ELR (cell line): ENCODE data around the gene PIK3C2G.
A peak's percentile ranks its signal among the peaks of the same experiment; 100 is the strongest.

Experiments used
- DNase-seq: peaks from one replicate; pipeline ENCODE4 v3.0.0-alpha.2; 2015; ENCODE audit warnings: low read depth

The PIK3C2G gene

DNA sequence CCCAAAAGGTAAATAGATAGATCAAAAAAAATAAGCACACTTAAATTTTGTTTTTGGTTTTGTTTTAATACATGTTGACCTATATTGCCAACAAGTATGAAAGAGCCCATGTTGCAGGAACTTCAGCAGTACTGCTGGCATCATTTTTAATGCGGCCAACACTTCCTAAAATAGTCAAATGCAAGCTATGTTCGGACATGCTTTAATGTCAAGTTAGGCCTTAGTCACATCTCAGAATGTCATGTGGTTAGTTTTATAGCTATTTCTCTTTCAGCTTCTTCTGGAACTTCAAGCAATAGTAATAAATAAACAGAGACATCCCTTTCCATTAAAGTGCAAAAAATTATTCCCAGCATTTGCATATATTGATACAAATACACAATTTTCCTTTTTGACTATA, 153.4 kb downstream of the PIK3C2G start:
- no peak for DNase-seq

DNA sequence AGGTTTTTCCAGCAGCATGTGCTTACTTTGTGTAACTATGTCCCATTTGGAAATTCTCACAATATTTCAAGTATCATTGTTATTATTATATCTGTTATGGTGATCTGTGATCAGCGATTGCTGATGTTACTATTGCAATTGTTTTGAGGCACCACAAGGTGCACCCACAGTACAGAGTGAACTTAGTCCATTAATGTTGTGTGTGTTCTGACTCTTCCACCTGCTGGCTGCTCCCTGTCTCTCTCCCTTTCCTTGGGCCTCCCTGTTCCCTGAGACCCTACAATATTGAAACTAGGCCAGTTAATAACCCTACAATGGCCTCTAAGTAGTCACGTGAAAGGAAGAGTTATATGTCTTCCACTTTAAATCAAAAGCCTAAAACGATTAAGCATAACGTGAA, 153.9 kb downstream of the PIK3C2G start:
- no peak for DNase-seq

DNA sequence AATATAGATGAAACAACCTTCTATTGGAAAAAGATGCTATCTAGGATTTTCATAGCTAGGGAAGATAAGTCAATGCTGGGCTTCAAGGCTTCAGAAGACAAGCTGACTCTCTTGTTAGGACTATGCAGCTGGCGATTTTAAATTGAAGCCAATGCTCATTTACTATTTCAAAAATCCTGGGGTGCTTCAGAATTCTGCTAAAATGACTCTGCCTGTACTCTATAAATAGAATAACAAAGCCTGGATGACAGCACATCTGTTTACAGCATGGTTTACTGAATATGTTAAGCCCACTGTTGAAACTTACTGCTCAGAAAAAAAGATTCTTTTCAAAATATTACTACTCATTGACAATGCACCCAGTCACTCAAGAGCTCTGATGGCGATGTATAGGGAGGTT, 155.1 kb downstream of the PIK3C2G start:
- no peak for DNase-seq

- DNase-seq: no peak
Measured at GRCh38 chr12:18419311-18419710, 158.0 kb downstream of the PIK3C2G start.

DNA sequence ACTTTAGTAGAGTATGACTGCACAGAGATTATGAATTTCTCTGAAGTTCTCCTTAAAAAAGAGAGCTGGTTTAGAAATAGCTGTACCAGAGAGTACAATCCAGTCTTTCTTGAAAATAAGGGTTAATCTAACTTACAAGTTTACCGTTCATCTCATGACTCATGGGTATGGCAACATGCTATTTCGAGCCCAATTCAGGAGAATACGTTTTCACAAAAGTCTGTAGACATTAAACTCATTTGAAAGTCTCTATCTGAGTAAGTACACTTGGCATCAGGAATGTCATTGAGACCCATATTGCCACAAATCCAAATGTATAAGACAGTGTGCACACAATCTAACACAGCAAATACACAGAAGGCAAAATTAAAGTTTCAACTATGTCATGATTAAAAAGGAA, 160.5 kb downstream of the PIK3C2G start:
- DNase-seq: peak; percentile 57

DNA sequence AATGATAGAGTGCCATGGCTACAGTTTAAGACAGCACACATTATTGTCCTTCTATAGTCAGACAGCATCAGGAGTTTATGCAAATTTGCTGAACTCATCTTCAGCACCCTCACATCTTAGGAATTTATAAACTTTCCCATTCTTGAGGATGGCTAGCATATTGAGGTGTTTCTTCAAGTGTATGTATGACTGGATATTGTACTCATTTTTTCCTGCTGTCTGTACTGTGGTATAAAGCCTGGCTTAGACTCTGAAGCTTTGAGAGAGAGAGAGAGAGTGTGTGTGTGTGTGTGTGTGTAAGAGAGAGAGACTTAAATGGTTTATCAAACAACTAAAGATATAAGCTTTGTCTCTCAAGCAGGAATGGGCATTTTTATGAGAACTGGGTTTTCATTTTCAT, 161.6 kb downstream of the PIK3C2G start:
- DNase-seq: peak; percentile 85

GRCh38 chr12:18424857-18425256, 163.5 kb downstream of the PIK3C2G start:
- no peak for DNase-seq

- no peak for DNase-seq
Measured at GRCh38 chr12:18427520-18427919, 166.2 kb downstream of the PIK3C2G start.

- peak; percentile 53 for DNase-seq
Measured at GRCh38 chr12:18428416-18428815, 167.1 kb downstream of the PIK3C2G start.

DNA sequence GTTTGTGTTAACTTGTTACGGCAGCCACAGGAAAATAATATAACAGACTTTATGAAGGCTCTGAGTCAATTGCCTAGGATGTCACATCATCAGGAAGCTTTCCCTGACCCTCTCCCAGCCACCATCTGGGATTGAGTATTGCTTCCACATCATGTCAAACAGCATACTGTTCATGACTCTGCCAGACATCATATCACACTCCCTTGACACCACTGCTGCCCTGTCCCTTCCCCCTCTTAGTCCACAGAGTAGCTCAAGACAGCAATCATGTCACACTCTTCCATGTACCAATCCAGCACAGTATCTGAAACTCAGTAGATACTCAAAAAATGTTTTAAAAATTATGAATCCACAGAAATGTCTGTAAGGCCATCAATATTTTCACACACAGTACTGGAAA, 168.0 kb downstream of the PIK3C2G start:
- no peak for DNase-seq

DNA sequence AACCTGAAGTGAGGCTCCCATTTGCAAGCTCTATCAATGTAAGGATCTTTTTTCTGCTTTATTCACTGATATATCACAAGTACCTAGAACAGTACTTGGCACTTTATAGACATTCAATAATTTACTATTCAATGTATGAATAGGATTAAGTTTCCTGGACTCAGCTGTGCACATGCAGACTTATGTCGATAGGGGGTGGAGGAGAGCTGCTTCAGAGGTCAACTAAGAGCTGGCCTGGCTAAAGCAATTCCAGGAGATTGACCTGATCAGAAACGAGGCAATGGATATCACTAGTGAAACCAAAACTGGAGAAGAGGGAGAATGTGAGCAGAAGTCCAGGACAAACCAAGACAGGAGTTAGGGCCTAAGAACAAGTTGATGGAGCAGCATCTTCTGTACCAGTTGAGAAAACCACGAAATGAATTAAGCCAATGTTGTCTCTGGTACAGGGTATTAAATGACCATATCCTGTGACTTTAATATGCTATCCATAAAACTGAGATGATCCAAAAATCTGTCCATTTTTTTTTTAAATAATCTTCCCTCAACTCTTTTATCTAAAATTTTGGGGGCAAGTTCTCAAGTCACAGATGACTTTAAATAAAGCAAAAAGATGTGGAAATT, 169.2 kb downstream of the PIK3C2G start:
- peak; percentile 77 for DNase-seq

DNA sequence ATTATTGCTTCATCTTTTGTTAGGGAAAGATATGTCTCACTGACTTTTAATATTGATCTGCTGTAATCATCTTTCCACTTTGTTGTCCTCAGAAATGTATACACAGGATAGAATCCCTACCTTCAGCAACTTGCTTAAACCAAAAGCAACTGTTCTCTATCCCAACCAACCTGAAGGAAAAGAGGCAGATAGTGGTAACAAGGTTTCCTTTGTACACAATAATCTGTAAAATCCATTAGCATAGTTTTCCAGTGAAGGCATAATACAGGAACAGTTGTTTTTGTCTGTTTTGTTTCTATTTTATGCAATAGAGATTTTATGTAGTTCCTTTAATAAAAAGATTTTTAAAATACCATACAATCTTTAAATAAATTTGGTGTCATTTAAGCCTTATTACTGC, 170.5 kb downstream of the PIK3C2G start:
- no peak for DNase-seq

DNA sequence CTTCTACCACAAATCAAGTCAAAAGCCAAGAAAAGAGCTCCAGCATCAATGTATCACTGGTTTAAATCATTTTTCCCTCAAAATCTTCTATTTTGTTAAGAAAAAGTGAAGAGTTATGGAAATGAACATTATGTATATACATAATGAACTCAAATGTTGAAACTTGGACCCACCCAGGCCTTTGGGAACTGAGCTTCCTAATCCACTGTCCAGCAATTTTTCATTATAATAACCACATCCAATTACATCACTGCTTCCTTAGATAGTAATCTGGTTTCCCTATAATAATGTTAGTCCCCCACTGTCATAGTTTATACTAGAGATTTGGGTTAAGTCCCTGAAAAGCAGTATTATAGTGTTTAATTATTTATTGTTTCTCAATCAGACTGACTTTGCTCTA, 170.9 kb downstream of the PIK3C2G start:
- no peak for DNase-seq

- no peak for DNase-seq
Measured at GRCh38 chr12:18436170-18436569, 174.9 kb downstream of the PIK3C2G start.

DNA sequence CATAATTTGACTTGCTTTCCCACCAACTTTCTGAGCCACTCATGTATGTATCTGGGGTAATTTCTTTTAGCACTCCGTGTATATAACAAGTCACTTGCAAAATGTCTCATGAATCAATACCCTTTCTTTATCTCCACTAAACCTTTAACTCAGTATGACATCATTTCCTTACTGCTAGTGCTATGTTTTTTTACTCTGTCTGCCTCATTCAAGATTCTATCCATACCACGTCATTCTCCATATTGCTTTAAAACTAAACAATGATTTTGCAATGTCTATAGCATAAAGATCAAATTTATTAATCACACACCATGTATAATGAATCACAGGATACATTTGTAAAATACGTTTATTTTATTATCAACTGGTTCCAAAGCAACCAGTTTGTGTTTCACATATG, 178.2 kb downstream of the PIK3C2G start:
- peak; percentile 83 for DNase-seq

DNA sequence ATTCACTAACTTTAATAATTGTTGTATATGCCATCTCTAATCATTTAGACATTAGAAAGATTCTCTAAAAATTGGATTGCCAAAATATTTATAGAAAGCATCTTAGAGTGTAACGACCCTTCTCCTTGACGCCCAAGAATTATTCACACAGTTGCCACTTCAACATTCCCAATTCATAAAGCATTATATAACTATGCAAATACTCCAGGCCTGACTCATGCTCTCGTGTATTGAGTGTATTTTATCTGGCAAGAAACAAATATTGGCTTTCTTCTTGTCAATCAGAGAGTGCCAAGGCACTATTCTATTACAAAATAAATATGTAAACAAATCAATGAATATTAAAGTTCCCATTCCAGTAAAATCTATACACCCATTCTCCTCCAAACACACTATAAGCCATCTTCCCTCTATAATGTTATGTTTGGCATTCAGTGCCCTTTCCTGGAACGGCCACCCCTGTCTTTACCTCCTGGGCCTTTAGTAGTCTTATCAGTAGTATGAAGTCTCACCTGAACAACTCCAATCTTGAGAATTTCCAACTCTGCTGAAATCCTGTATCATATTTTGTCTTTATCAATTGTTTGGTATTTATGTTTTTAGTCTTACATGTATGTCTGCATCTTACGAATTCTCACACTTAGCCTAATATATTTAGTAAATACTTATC, 182.6 kb downstream of the PIK3C2G start:
- DNase-seq: peak; percentile 42

- DNase-seq: no peak
Measured at GRCh38 chr12:18446061-18446644, 184.8 kb downstream of the PIK3C2G start.

DNA sequence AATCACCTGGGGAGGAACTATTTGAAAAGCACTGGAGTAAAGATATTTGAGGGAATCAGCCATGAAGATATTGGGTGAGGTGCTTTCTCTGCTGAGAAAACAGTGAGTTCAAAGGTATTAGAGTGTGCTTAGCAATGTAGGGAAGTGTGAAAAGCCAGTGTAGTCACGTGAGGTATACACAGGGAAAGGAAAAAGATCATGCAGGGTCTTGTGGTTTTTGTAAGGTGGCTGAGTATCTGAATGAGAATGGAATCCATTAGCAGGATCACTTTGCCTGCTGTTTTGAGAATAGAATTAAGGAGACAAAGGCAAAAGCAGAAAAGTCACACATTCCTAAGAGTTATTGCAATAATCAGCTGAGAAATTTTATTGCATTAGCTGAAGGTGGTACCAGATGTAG, 193.0 kb downstream of the PIK3C2G start:
- DNase-seq: no peak

GRCh38 chr12:18456344-18456743, 195.0 kb downstream of the PIK3C2G start:
- no peak for DNase-seq

DNA sequence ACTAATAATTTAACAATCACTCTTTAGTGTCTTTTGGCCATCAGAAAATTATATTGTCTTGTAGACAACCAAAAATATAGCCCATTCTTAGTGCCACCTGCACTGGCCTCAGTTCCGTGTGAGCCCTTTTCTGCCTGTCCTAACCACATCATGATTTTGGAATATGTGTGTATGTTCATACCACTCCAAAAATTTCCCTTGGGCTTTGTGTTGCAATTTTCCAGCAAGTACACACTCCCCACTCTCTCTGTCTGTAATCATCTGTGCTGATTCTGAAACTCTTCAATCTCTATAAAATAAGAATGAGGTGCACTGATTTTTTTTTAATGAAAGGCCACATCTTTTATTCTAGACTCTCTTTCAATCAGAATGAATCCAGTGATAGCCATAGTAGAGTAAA, 196.0 kb downstream of the PIK3C2G start:
- DNase-seq: no peak

DNA sequence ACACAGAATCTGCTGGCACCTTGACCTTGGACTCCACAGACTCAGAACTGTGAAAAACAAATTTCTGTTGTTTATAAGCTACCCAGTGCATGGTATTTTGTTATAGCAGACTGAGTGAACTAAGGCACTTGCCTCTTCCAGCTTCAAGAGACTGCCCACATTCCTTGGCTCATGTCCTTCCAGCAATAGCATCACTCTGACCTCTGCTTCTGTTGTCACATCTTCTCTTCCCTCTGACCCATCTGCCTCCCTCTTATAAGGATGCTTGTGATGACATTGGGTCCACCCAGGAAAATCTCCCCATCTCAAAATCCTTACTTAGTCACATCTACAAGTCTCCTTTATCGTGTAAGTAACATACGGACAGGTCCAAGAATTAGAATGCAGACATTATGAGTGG, 200.4 kb downstream of the PIK3C2G start:
- no peak for DNase-seq

DNA sequence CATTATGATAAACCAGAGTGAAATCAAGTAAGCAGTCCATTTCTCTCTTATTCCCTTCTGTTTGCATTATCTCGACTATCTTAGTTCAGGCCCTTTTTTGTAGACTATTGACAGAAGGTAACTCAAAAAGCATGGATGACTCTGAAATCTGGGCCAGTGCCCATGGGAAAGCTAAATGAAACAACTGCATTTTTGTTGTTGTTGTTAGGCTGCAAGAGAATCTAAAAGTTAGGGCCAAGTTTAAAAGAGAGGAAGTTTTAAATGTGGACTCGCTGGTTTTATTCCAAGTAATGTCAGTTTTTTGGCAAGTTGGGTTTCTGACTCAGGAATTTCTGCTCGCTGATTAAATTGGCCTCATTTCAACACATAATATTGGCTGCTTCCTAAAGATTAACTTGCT, 201.1 kb downstream of the PIK3C2G start:
- peak; percentile 36 for DNase-seq

DNA sequence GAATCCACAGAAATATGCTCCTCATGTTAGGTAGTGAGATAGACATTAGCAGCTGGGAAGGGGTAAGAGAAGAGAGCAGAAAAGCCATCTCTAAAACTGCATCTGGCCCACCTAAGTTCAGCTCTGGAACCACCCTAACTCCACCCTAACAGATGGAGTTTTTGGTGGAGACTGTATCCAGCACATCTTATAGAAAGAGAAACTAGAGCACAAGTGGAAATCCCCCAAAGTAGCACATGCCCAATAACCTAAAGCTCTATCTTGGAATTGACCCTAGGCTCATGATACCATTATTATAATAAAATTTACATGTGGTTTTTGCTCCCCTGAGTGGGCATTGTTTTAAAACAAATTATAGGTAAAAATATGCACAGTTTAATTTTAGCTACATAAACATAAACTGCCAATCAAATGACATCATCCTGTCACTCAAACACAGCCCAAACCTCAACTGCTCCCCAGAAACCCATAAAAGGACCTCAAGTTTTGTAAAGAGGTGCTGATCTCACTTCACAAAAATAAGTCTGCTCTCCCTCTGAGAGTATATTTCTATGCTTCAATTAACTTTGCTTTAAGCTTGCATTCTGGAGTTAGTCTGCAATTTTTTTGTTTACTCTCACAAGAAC, 206.4 kb downstream of the PIK3C2G start:
- DNase-seq: no peak
